ENCODE measurements around the gene IL24. TPM values are rescaled to one million over a fixed set of nuclear protein-coding genes. Genes with fewer than 3 reads are reported as not detected.
"Not testable (repeated sequence)": the region's sequence is repeated elsewhere in the genome, so short reads cannot be mapped to it uniquely, and the experiment has no call there.

IL24 gene
- total RNA-seq (under 1 TPM in 1 of 5 experiments, not detected in 4; 0.51 TPM), polyA plus RNA-seq (10 to 100 TPM; 27.9 to 28.4 TPM), total RNA-seq (not detected)

DNA sequence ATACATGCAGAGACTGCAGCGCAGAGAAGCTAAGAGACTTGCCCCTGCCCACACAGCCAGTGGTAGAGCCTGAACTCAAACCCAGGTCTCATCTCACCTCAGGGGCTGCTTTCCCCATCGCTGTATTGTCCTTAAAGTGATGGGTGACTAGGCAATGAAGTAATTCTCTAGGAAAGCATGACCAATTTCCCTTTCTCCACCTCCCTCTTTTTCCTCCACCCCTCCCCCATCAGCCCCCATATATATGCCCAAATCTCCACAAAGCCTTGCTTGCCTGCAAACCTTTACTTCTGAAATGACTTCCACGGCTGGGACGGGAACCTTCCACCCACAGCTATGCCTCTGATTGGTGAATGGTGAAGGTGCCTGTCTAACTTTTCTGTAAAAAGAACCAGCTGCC lies at the start of gene IL24:
Gene IL24, plus strand, starts transcription at position 269 of the 400 bp plus-strand sequence. CDS start 390 bp downstream, outside the sequence.
- H3K36me3 Mint-ChIP-seq = peaks cover 0 to 31% (median 3%) of the 10 kb centered on the region in 5 donors
- POLR2A ChIA-PET = interaction anchor here (0.5 to 17.9 kb wide), 5 partner anchors 10 to 162 kb away, joined by 3 to 600 read pairs (median 5); partner anchors contain the start of gene FCMR
- H3K4me1 ChIP-seq (ENCODE audit: control insufficient read depth in 2 of 2, insufficient read depth in 2 of 2, low read length in 2 of 2) = peaks cover 0 to 41% of the 10 kb centered on the region in 2 donors
- H3K27me3 ChIP-seq (ENCODE audit: control insufficient read depth in 2 of 2, insufficient read depth in 2 of 2, low read length in 2 of 2) = no peaks in the 10 kb centered on the region
- intact Hi-C loops (cut with micrococcal nuclease) = loop anchor here in 1 of 2 donors (1.0 kb wide), 1 partner anchor 9 kb away; no protein-coding TSS in a partner anchor
- ATAC-seq (no peak), DNase-seq (peak in 1 of 9 donors; percentile 63)
- H3K9me3 ChIP-seq (ENCODE audit: control insufficient read depth in 2 of 3, low read length in 3 of 3) = no peaks in the 10 kb centered on the region
- H3K27ac ChIP-seq (ENCODE audit: low read depth, low read length) = no peak within 1 kb of the TSS
- no peak within 1 kb of the TSS for H3K4me3 ChIP-seq (ENCODE audit: low read length)
- H3K27ac Mint-ChIP-seq = peak within 1 kb of the TSS; percentile 29 to 95 (median 73)
- no peaks in the 10 kb centered on the region for H3K27me3 Mint-ChIP-seq
- peaks cover 0 to 3% (median 0%) of the 10 kb centered on the region in 3 experiments for H3K36me3 ChIP-seq (ENCODE audit: control insufficient read depth in 2 of 3, insufficient read depth in 3 of 3, low read length in 3 of 3)
- peaks cover 27 to 87% (median 74%) of the 10 kb centered on the region in 7 donors for H3K4me1 Mint-ChIP-seq
- peak within 1 kb of the TSS in 3 of 10 donors; percentile 11 to 16 (median 16) for H3K4me3 Mint-ChIP-seq
- H3K9me3 Mint-ChIP-seq = no peaks in the 10 kb centered on the region
- CTCF ChIA-PET = interaction anchor here (1.7 to 5.6 kb wide), 2 partner anchors 15 to 171 kb away, joined by 3 to 26 read pairs; no protein-coding TSS in a partner anchor

DNA sequence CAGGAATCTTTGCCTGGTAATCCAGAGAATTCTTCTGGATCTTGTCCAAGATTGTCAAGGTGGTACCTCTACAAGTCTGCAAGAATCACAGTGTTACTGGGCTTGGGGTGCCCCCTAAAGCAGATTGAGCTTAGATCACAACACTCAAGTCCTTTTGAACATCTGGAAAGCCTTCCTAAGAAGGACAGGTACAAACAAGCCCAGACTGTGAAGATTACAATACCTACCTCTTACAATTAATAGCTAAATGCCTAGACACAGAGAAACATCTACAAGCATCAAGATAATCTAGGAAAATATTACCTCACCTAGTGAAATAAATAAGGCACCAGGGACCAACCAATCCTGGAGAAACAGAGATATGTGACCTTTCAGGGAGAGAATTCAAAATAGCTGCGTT lies 49.3 kb upstream of the IL24 start:
- no peak for ATAC-seq
- peaks cover 0 to 5% (median 0%) of the 10 kb centered on the region in 5 donors for H3K36me3 Mint-ChIP-seq
- H3K4me1 Mint-ChIP-seq = no peaks in the 10 kb centered on the region
- POLR2A ChIA-PET = interaction anchor here (0.9 to 1.9 kb wide), 4 partner anchors 10 to 55 kb away, joined by 3 to 6 read pairs (median 4); no protein-coding TSS in a partner anchor
- no peaks in the 10 kb centered on the region for H3K4me1 ChIP-seq (ENCODE audit: control insufficient read depth in 2 of 2, insufficient read depth in 2 of 2, low read length in 2 of 2)
- intact Hi-C loops (cut with micrococcal nuclease) = no loop called here
- no peak overlapping the region for H3K27ac Mint-ChIP-seq
- H3K27ac ChIP-seq (ENCODE audit: low read depth, low read length) = no peak overlapping the region
- H3K36me3 ChIP-seq (ENCODE audit: control insufficient read depth in 2 of 3, insufficient read depth in 3 of 3, low read length in 3 of 3) = no peaks in the 10 kb centered on the region
- H3K4me3 ChIP-seq (ENCODE audit: low read length) = no peak overlapping the region
- no peaks in the 10 kb centered on the region for H3K9me3 ChIP-seq (ENCODE audit: control insufficient read depth in 2 of 3, low read length in 3 of 3)
- no peak overlapping the region for H3K4me3 Mint-ChIP-seq
- no peak for DNase-seq
- H3K9me3 Mint-ChIP-seq = no peaks in the 10 kb centered on the region
- peaks cover 0 to 46% (median 0%) of the 10 kb centered on the region in 5 donors for H3K27me3 Mint-ChIP-seq
- CTCF ChIA-PET = no interaction called here
- H3K27me3 ChIP-seq (ENCODE audit: control insufficient read depth in 2 of 2, insufficient read depth in 2 of 2, low read length in 2 of 2) = no peaks in the 10 kb centered on the region

DNA sequence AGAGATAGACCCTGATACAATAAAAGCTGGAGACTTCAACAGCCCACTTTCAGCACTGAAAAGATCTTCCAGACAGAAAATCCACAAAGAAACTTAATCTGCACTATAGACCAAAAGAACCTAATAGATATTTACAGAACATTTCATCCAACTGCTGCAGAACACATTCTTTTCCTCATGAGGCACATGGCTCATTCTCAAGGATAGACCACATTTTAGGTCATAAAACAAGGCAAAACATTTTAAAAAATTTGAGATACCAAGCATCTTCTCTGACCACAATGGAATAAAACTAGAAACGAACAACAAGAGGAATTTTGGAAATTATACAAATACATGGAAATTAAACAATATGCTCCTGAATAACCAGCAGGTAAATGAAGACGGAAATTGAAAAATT lies 46.8 kb upstream of the IL24 start:
- no peaks in the 10 kb centered on the region for H3K4me1 Mint-ChIP-seq
- DNase-seq (no peak), ATAC-seq (no peak)
- peaks cover 0 to 53% (median 0%) of the 10 kb centered on the region in 5 donors for H3K27me3 Mint-ChIP-seq
- Histone ChIP-seq H3K9me3 (ENCODE audit: control insufficient read depth in 2 of 3, low read length in 3 of 3) (no peaks in the 10 kb centered on the region), H3K27ac (ENCODE audit: low read depth, low read length) (no peak overlapping the region), H3K4me3 (ENCODE audit: low read length) (no peak overlapping the region), H3K4me1 (ENCODE audit: control insufficient read depth in 2 of 2, insufficient read depth in 2 of 2, low read length in 2 of 2) (no peaks in the 10 kb centered on the region), H3K27me3 (ENCODE audit: control insufficient read depth in 2 of 2, insufficient read depth in 2 of 2, low read length in 2 of 2) (no peaks in the 10 kb centered on the region), H3K36me3 (ENCODE audit: control insufficient read depth in 2 of 3, insufficient read depth in 3 of 3, low read length in 3 of 3) (no peaks in the 10 kb centered on the region)
- H3K27ac Mint-ChIP-seq = no peak overlapping the region
- H3K4me3 Mint-ChIP-seq = no peak overlapping the region
- H3K9me3 Mint-ChIP-seq = peaks cover 0 to 7% (median 0%) of the 10 kb centered on the region in 11 donors
- H3K36me3 Mint-ChIP-seq = peaks cover 0 to 7% (median 0%) of the 10 kb centered on the region in 5 donors
- intact Hi-C loops (cut with micrococcal nuclease) = no loop called here
- POLR2A ChIA-PET = no interaction called here
- CTCF ChIA-PET = no interaction called here

GRCh38 chr1:206851341-206852010 lies 45.8 kb upstream of the IL24 start:
- Mint-ChIP-seq H3K4me1 (peaks cover 3 to 6% (median 5%) of the 10 kb centered on the region in 7 donors), H3K9me3 (peaks cover 0 to 7% (median 0%) of the 10 kb centered on the region in 11 donors), H3K36me3 (peaks cover 0 to 7% (median 0%) of the 10 kb centered on the region in 5 donors), H3K4me3 (no peak overlapping the region), H3K27me3 (peaks cover 0 to 53% (median 0%) of the 10 kb centered on the region in 5 donors), H3K27ac (no peak overlapping the region)
- no peak overlapping the region for H3K4me3 ChIP-seq (ENCODE audit: low read length)
- H3K36me3 ChIP-seq (ENCODE audit: control insufficient read depth in 2 of 3, insufficient read depth in 3 of 3, low read length in 3 of 3) = no peaks in the 10 kb centered on the region
- ChIA-PET CTCF (interaction anchor here (1.0 to 1.5 kb wide), 2 partner anchors 8 to 42 kb away, joined by 3 to 4 read pairs; no protein-coding TSS in a partner anchor), POLR2A (no interaction called here)
- intact Hi-C loops (cut with micrococcal nuclease) = no loop called here
- DNase-seq (no peak), ATAC-seq (no peak)
- H3K4me1 ChIP-seq (ENCODE audit: control insufficient read depth in 2 of 2, insufficient read depth in 2 of 2, low read length in 2 of 2) = no peaks in the 10 kb centered on the region
- H3K27me3 ChIP-seq (ENCODE audit: control insufficient read depth in 2 of 2, insufficient read depth in 2 of 2, low read length in 2 of 2) = no peaks in the 10 kb centered on the region
- no peak overlapping the region for H3K27ac ChIP-seq (ENCODE audit: low read depth, low read length)
- no peaks in the 10 kb centered on the region for H3K9me3 ChIP-seq (ENCODE audit: control insufficient read depth in 2 of 3, low read length in 3 of 3)

GRCh38 chr1:206852662-206853061 lies 44.6 kb upstream of the IL24 start:
- H3K4me1 Mint-ChIP-seq = peaks cover 3 to 13% (median 11%) of the 10 kb centered on the region in 7 donors
- H3K36me3 Mint-ChIP-seq; ATAC-seq; H3K36me3 ChIP-seq (ENCODE audit: control insufficient read depth in 2 of 3, insufficient read depth in 3 of 3, low read length in 3 of 3); H3K27ac ChIP-seq (ENCODE audit: low read depth, low read length); H3K4me1 ChIP-seq (ENCODE audit: control insufficient read depth in 2 of 2, insufficient read depth in 2 of 2, low read length in 2 of 2); intact Hi-C loops (cut with micrococcal nuclease); H3K4me3 Mint-ChIP-seq; H3K4me3 ChIP-seq (ENCODE audit: low read length); H3K9me3 Mint-ChIP-seq; H3K27ac Mint-ChIP-seq; H3K27me3 ChIP-seq (ENCODE audit: control insufficient read depth in 2 of 2, insufficient read depth in 2 of 2, low read length in 2 of 2); DNase-seq; H3K9me3 ChIP-seq (ENCODE audit: control insufficient read depth in 2 of 3, low read length in 3 of 3): not testable (repeated sequence)
- ChIA-PET CTCF (interaction anchor here (1.0 kb wide), 1 partner anchor 126 kb away, joined by 3 read pairs; no protein-coding TSS in a partner anchor), POLR2A (interaction anchor here (1.0 kb wide), 1 partner anchor 11 kb away, joined by 3 read pairs; no protein-coding TSS in a partner anchor)
- peaks cover 0 to 53% (median 0%) of the 10 kb centered on the region in 5 donors for H3K27me3 Mint-ChIP-seq

- H3K4me1 ChIP-seq (ENCODE audit: control insufficient read depth in 2 of 2, insufficient read depth in 2 of 2, low read length in 2 of 2); H3K9me3 Mint-ChIP-seq; H3K36me3 ChIP-seq (ENCODE audit: control insufficient read depth in 2 of 3, insufficient read depth in 3 of 3, low read length in 3 of 3); ATAC-seq; H3K4me3 ChIP-seq (ENCODE audit: low read length); H3K9me3 ChIP-seq (ENCODE audit: control insufficient read depth in 2 of 3, low read length in 3 of 3); H3K27ac ChIP-seq (ENCODE audit: low read depth, low read length); H3K27me3 ChIP-seq (ENCODE audit: control insufficient read depth in 2 of 2, insufficient read depth in 2 of 2, low read length in 2 of 2); H3K27ac Mint-ChIP-seq; H3K36me3 Mint-ChIP-seq; intact Hi-C loops (cut with micrococcal nuclease); DNase-seq; H3K4me3 Mint-ChIP-seq: not testable (repeated sequence)
- POLR2A ChIA-PET = interaction anchor here (0.6 to 0.7 kb wide), 2 partner anchors 25 to 133 kb away, joined by 3 to 4 read pairs; no protein-coding TSS in a partner anchor
- Mint-ChIP-seq H3K27me3 (peaks cover 0 to 49% (median 0%) of the 10 kb centered on the region in 5 donors), H3K4me1 (peaks cover 7 to 17% (median 11%) of the 10 kb centered on the region in 7 donors)
- CTCF ChIA-PET = interaction anchor here (0.6 to 1.0 kb wide), 2 partner anchors 65 to 127 kb away, joined by 3 read pairs; no protein-coding TSS in a partner anchor
These were observed 43.5 kb upstream of the IL24 start for GRCh38 chr1:206853696-206854095.

Measured in naive thymus-derived CD4-positive, alpha-beta T cell (primary cell).